Purkinje cell (primary cell): ENCODE measurements around the gene ENHO. TPM values are rescaled to one million over a fixed set of nuclear protein-coding genes. Genes with fewer than 3 reads are reported as not detected.

Experiments
- polyA plus RNA-seq: library from polyadenylated mRNA; unstranded; fragments of >200 nt; fragmentation: Nextera tagmentation; gene quantifications from 2 replicates; pipeline ENCODE4 v1.2.1, GENCODE V29; 2014

Gene ENHO
- polyA plus RNA-seq, result 6.1 and 15.2 TPM in 2 replicates

GRCh38 chr9:34522971-34523797, at the start of gene ENHO:
Gene ENHO (minus strand): TSS chr9:34522990. CDS start chr9:34521695, 1,295 bp downstream.

Other genes with a start within 250 kb of the ENHO start
- 0.07 and 0.23 TPM in 2 replicates for gene KIF24, start 193.7 kb downstream of the ENHO start, polyA plus RNA-seq
- gene NUDT2, start 193.4 kb downstream of the ENHO start, polyA plus RNA-seq, result 58.5 and 67.5 TPM in 2 replicates
- 1.4 and 1.7 TPM in 2 replicates for gene MYORG, start 146.1 kb downstream of the ENHO start, polyA plus RNA-seq
- gene FAM219A, start 64.4 kb downstream of the ENHO start, polyA plus RNA-seq, result 9.8 and 13.3 TPM in 2 replicates
- 2.1 TPM in 1 of 2 replicates, not detected in the other for gene DNAI1, start 64.2 kb downstream of the ENHO start, polyA plus RNA-seq
- gene CNTFR, start 66.7 kb upstream of the ENHO start, polyA plus RNA-seq, result 0.66 and 3.7 TPM in 2 replicates
- gene RPP25L, start 89.1 kb upstream of the ENHO start, polyA plus RNA-seq, result 22.5 and 39.7 TPM in 2 replicates
- 153 and 180 TPM in 2 replicates for gene DCTN3, start 97.5 kb upstream of the ENHO start, polyA plus RNA-seq
- not detected in 2 replicates for gene ARID3C, start 106.1 kb upstream of the ENHO start, polyA plus RNA-seq
- gene SIGMAR1, start 114.8 kb upstream of the ENHO start, polyA plus RNA-seq, result 16.3 and 28.8 TPM in 2 replicates
- 23.9 and 40.7 TPM in 2 replicates for gene GALT, start 123.7 kb upstream of the ENHO start, polyA plus RNA-seq
- 0.43 and 2.5 TPM in 2 replicates for gene IL11RA, start 129.2 kb upstream of the ENHO start, polyA plus RNA-seq
- gene CCL27, start 139.7 kb upstream of the ENHO start, polyA plus RNA-seq, result 0.66 TPM in 1 of 2 replicates, not detected in the other
- gene CCL19, start 168.3 kb upstream of the ENHO start, polyA plus RNA-seq, result not detected in 2 replicates
- gene CCL21, start 187.1 kb upstream of the ENHO start, polyA plus RNA-seq, result not detected in 2 replicates